Measurements from ENCODE around the gene U2AF1.
A peak's percentile ranks its signal among the peaks of the same experiment; 100 is the strongest.
"Not testable (repeated sequence)": the region's sequence is repeated elsewhere in the genome, so short reads cannot be mapped to it uniquely, and the experiment has no call there.

The U2AF1 gene, protein sequence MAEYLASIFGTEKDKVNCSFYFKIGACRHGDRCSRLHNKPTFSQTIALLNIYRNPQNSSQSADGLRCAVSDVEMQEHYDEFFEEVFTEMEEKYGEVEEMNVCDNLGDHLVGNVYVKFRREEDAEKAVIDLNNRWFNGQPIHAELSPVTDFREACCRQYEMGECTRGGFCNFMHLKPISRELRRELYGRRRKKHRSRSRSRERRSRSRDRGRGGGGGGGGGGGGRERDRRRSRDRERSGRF

GRCh38 chr21:43106965-43107793, at the start of gene U2AF1:
TSS of gene U2AF1 (minus strand) at chr21:43107570. CDS start at chr21:43107494, 76 bp downstream.
- DNase-seq = peak; percentile 84

DNA sequence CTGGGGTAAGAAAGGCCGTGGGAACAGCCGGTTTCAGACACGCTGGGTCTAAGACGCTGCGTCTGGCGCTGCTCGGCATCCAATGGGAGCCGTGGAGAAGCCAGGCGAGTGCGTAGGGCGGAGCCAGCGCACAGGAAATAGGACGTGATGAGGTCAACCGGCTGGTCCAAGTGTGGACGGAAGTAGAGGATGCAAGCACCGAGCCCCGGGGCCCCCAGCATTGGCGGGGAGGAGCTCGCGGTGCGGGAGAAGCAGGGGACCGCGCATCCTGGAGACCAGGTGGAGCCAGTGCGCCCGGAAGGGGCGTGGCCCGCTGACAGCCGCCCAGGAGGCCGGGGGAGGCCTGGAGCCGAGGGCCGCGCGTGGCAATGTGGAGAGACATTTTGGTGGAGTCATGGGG, 46.2 kb upstream of the U2AF1 start:
- DNase-seq = not testable (repeated sequence)

- DNase-seq = not testable (repeated sequence)
Measured at GRCh38 chr21:43149344-43149743, 42.0 kb upstream of the U2AF1 start.

GRCh38 chr21:43147999-43148398, 40.6 kb upstream of the U2AF1 start:
- DNase-seq = not testable (repeated sequence)

DNA sequence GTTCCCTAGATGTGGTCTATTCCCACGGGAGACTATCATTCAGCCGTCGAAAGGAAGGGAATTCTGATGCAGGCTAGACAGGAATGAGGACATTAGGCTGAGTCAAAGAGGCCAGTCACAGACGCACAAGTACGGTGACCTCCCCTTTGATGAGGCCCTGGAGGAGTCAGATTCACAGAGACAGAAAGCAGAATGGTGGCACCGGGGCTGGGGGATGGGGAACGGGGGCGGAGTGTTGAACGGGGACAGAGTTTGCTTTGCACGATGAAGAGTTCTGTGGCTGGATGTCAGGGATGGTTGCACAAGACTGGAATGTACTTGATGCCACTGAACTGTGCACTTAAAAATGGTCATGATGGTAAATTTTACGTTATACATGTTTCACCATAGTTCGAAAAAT, 39.3 kb upstream of the U2AF1 start:
- DNase-seq = not testable (repeated sequence)

GRCh38 chr21:43141407-43141806, 34.0 kb upstream of the U2AF1 start:
- not testable (repeated sequence) for DNase-seq

DNA sequence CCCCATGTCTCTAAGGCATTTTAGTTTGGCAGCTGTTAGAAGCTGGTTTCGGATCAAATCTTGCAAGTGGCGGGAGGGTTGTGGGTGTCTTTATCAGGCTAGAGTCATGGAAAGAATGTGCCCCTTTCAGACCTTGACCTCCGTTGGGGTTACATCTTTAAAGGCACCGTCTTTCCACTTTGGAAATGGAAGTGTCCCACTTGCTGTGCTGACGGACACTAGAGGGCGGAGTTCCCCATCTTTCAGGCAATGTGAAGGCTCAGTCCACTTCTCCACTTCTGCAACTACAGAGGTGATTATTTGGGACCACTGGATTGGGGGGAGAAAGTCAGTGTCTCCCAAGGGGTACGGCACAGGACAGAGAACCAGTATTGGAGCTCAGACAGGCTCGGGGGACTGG, 31.6 kb upstream of the U2AF1 start:
- DNase-seq = not testable (repeated sequence)

GRCh38 chr21:43134520-43134919, 27.1 kb upstream of the U2AF1 start:
- DNase-seq = not testable (repeated sequence)

GRCh38 chr21:43130094-43130493, 22.7 kb upstream of the U2AF1 start:
- DNase-seq = not testable (repeated sequence)

- not testable (repeated sequence) for DNase-seq
Measured at GRCh38 chr21:43115956-43116355, 8.6 kb upstream of the U2AF1 start.

- DNase-seq = not testable (repeated sequence)
Measured at GRCh38 chr21:43114483-43114882, 7.1 kb upstream of the U2AF1 start.

- DNase-seq = not testable (repeated sequence)
Measured at GRCh38 chr21:43109006-43109405, 1.6 kb upstream of the U2AF1 start.

- DNase-seq = not testable (repeated sequence)
Measured at GRCh38 chr21:43108177-43108576, 807 bp upstream of the U2AF1 start.

GRCh38 chr21:43107794-43108137, 396 bp upstream of the U2AF1 start:
- DNase-seq = not testable (repeated sequence)

GRCh38 chr21:43104642-43105041, 2.7 kb downstream of the U2AF1 start:
- not testable (repeated sequence) for DNase-seq

- not testable (repeated sequence) for DNase-seq
Measured at GRCh38 chr21:43102281-43102680, 5.1 kb downstream of the U2AF1 start.

GRCh38 chr21:43101676-43102075, 5.7 kb downstream of the U2AF1 start:
- DNase-seq = not testable (repeated sequence)

- DNase-seq = not testable (repeated sequence)
Measured at GRCh38 chr21:43101000-43101399, 6.4 kb downstream of the U2AF1 start.

- DNase-seq = not testable (repeated sequence)
Measured at GRCh38 chr21:43091979-43092614, 15.3 kb downstream of the U2AF1 start.

DNA sequence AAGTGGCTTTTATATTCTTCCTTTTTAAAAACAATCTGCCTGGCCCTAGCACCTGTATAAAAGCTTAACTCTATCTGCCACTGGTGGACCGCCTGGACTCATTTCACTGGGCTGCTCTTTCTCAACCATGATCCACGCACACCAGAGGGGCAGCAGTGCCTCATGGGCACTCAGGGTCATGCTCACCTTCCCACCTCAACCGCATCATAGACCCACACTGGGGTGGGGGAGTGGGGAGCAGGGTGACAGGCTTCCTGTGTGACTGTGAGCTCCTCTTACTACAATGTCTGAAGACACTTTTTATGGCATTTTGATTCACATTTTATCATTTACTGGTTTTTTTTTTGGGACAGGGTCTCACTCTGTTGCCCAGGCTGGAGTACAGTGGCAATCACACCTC, 16.4 kb downstream of the U2AF1 start:
- DNase-seq = not testable (repeated sequence)

DNA sequence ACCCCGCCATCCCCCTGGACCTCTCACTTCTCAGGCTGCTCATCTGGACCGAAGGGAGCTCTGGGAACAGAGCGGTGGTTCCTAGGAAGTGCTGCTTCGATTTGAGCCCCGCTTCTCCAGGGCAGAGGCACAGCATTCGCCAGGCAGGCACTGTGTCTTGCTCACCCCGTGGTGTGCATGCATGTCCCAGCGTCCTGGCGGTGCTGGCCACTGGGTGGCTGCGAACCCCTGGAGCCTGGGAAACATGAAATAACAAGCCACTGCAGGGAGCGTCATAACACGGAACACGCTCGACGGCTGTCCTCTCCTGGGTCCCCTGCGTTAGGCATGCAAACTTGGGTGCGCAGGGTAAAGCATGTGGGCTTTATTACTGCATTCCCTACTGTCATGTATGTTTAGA, 17.9 kb downstream of the U2AF1 start:
- not testable (repeated sequence) for DNase-seq

GRCh38 chr21:43082587-43083300, 24.6 kb downstream of the U2AF1 start:
- DNase-seq = not testable (repeated sequence)

DNA sequence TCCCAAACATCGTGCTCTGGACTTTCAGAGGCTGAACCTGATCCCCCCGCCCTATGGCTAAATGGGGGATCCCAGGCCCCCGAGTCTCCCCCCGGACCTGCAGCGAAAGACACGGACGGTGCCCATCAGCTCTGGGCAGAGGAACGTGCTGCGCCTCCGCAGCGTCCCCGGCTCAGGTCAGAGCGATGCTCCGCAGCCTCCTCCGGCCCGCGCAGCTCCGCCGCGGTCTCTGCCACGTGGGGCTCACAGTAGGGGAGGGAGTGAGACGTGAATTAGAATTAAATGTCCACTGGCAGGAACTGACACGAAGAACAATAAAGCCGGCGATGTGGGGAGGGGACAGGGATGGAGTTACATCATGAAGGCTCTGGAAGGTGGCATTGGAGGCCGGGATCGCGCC, 30.7 kb downstream of the U2AF1 start:
- not testable (repeated sequence) for DNase-seq
